Stimulated activated CD4-positive, alpha-beta T cell treated with anti-CD3 and anti-CD28 coated beads, Interleukin-12 subunit alpha, Interleukin-12 subunit beta, amount 100 ng/mL, for 48 hours (primary cell): ENCODE data around the gene CCDC126.
A peak's percentile ranks its signal among the peaks of the same experiment; 100 is the strongest.
"Not testable (repeated sequence)": the region's sequence is repeated elsewhere in the genome, so short reads cannot be mapped to it uniquely, and the experiment has no call there.

Experiments used
- DNase-seq, 3 donors: peaks; one replicate each; pipeline ENCODE4 v3.0.0-alpha.2; 2020; ENCODE audit warnings: low read depth in 2 of 3, low spot score in 1 of 3

Gene CCDC126

DNA sequence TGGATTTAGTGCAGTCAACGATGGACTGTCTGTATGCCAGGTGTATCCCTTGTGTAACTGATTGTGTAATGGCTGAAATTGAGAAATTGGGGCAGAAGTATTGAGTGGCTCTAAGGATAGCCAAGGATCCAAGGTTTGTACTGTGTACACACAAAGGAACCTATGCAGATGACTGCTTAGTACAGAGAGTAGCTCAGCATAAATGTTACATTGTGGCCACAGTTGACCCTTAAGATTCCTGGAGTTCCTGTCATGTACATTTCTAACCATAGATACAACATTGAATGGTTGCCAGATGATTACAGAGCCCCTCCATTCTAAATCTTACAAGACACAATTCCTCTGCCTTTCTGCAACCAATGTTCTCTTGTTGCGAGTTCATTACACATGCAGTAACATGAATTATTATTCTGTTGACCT is 25.3 kb downstream of the CCDC126 start:
- DNase-seq = no peak

DNA sequence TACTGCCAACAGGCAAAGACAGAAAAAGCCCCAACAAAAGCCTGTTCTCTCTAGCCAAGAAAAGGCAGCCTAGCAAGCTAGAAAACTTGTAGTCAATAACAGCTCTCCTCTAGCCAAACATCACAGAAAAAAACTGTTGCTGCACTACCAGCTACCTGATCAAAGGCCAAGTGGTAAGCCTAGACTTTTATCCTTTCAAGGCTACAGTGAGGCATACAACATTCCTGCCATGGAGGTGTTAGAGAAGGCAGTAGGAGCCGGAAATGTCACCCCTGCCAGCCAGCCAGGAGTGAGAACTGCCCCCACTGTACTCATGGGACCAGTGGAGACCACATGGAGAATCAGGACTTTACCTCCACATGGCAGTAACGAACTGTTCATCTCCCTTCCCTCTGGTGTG is 31.2 kb downstream of the CCDC126 start:
- DNase-seq = no peak

DNA sequence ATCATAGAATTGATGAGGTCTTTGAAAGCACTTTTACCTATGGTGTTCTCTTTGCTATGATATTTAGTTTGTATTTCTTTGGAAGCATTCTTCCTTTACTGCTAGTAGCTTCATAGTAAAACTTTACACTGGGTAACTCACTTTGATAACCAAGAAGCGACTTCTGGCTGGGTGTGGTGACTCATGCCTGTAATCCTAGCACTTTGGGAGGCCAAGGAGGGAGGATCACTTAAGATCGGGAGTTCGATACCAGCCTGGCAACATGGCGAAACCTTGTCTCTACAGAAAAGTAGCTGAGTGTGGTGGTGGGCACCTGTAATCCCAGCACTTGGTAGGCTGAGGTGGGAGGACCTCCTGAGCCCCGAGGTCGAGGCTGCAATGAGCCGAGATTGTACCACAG is 36.2 kb downstream of the CCDC126 start:
- DNase-seq = no peak

DNA sequence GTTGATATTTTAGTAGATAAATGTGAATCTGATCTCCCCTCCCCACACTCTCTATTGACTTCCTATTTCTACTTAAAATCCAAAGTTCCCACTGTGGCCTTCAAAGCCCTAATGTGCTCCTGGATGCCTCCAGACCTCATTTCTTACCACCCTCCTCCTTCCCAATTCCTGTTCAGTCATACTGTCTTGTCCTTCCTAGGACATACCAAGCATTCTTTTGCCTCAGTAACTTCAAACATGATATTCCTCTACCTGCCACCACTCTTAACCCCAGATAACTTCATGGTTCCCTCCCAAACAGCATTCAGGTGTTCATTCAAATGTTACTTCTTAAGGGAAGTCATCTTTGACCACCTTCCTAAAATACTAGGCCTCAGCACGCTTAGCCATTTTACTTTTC is 48.6 kb downstream of the CCDC126 start:
- DNase-seq = no peak

DNA sequence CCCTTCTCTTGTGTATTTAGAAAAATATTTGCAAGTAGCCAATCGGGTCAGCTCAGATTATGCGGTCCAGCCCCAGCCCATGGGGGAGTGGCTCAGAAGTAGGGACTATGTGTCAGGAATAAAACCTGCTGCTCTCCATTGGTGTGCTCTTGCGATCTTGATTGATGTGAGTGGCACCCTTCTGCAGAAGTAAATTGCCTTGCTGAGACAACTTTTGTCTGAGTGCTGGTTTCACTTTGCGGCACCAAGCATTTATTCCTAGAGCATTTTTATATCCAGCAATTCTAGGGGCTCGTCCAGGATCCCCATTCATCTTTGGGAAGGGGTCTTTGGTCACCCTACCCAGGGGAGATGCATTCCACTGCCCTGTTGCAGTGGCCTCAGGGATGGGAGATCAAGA is 56.8 kb downstream of the CCDC126 start:
- DNase-seq = no peak

DNA sequence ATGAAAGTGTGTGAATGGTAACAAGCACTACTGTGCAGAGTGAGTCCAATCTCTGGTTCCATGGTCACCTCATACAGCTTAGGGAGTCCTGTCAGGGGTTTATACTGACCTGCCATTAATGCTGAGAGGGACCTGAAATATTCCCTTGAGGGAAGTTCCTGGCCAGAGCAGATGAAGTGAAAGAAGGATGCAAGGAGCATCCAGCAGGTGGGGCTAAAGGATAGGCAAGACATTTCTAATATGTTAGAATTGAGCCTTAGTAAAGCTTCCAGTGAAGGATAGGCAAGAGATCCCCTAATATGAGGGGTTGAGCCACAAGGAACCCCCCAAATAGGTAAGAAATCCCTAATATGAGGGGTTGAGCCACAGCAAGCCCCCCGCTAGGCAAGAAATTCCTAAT is 57.3 kb downstream of the CCDC126 start:
- peak in 1 of 3 donors; percentile 4 for DNase-seq

DNA sequence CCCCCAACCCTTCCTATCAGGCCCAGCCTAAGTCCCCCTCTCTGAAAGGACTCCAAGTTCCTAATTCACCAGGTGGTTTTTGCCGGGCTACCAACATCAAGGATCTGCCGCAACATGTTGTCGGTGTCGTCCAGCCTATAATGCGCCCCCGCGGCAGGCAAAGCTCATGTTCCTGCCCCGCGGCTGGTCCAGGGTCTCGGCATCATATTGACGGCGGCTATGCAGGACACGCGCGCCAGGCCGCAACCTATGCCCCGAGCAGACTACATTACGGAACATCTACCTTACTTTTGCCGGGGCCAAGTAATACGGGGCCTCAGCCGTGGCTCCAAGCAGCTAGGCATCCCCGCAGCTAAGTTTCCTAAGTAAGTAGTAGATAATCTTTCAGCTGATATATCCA is 58.3 kb downstream of the CCDC126 start:
- no peak for DNase-seq

DNA sequence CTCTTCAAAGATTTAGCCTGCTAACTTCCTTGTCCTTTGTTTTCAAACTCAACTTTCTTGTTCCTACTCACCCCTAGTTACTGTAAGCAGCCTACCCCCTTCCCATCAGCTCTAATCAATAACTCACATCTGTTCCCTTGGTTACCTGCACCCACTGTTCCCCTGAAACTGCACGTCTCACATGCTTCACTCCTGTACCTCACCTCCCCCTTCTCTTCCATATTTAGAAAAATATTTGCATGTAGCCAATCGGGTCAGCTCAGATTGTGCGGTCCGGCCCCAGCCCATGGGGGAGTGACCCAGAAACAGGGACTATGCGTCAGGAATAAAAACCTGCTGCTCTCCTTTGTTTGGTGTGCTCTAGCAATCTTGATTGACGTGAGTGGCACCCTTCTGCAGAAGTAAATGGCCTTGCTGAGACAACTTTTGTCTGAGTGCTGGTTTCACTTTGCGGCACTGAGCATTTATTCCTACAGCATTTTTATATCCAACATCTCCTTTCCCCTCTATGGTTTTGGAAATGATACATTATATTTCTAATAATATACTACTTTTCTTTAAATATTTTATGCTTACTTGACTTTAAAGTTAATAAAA is 61.7 kb downstream of the CCDC126 start:
- no peak for DNase-seq

DNA sequence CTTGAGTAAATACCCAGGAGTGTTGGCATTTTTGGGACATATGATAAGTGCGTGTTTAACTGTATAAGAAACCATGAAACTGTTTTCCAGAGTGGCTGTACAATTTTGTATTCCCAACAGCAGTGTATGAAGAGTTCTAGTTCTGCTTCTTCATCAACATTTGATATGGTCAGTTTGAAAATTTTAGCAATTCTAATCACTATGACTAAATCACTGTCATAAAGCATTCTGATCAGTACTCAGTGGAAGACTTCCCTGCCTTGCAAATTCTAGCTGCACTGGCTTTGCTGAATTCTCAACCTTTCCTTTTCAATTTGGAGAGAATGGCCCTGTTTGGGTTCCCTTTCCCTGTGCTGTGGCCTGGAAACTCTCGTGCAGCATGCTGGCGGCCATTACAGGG is 64.2 kb downstream of the CCDC126 start:
- no peak for DNase-seq

DNA sequence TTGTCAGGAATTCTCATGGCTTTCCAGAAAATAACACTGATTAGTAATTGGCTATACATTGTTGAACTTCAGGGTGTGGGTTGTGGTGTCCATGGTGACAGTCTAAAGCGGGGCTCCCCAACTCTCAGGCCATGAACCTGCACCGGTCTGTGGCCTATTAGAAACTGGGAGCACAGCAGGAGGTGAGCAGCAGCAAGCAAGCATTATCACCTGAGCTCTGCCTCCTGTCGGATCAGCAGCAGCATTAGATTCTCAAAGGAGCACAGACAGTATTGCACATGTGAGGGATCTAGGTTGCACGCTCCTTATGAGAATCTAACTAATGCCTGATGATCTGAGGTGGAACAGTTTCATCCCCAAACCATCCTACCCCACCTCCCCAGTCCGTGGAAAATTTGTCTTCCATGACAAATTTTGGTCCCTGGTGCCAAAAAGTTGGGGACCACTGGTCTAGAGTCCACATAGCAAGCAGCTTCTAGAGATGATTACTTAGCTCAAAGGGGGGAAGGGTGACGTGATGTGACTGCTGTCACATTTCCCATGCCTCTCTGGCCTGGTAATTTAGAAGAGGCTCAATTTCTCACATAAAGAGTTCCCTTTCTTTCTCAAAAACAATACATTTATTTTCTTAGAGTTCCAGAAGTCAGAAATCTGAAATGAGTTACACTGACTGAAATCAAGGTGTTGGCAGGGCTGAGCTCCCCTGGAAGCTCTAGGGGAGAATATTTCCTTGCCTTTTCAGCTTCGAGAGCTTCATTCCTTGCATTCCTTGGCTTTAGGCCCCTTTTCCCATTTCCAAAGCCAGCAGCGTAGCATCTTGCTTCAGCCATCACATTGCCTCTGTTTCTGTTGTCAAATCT is 65.2 kb downstream of the CCDC126 start:
- DNase-seq = no peak

DNA sequence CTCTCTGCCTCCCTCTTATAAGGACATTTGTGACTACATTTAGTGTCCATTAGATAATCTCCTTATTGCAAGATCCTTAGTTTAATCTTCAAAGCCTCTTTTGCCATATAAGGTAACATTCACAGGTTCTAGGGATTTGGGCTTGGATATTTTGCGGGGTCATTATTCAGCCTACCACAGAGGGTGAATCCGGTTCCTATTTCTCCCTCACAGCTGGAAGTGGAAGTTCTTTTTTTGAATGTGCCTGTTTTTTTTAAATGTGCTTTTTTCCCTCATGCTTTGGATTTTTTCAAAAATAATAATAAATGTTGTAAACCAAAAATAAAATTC is 65.8 kb downstream of the CCDC126 start:
- DNase-seq = no peak

DNA sequence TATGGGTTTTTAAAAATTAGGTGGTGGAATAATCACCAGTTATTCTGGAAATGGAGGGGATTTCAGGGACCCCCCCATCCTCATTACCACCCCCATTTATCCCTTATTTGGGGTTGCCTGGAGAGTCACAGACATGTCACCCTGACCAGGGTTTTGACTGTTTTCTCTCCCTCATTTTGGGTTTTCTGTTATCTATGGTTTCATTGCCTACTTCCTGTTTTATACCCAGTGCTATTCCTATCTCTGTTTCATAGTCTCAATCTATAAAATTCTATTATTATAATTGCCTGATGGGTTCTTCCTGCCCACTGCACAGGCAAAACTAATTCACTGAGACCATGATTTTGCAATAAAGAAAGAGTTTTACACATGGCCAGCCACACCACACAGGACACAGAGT is 66.9 kb downstream of the CCDC126 start:
- no peak for DNase-seq

DNA sequence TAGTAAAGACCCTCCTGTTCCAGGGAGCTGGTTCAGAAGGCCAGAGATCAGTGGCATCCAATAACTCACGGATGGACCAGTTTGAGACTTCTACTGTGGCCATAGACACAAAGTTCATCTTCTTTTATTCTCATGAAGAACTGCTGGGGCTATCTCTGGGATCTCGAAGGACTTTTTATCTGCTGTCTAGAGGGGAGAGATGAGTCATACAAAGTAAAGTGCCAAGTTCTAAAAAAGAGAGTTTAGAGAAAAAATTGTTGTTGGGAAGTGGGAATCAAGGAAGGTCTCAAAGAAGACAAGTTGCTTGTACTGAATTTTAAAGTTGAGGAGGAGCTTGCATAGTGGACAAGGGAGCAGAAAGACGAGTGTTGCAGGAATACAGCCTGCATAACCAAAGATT is 74.9 kb downstream of the CCDC126 start:
- DNase-seq = no peak

DNA sequence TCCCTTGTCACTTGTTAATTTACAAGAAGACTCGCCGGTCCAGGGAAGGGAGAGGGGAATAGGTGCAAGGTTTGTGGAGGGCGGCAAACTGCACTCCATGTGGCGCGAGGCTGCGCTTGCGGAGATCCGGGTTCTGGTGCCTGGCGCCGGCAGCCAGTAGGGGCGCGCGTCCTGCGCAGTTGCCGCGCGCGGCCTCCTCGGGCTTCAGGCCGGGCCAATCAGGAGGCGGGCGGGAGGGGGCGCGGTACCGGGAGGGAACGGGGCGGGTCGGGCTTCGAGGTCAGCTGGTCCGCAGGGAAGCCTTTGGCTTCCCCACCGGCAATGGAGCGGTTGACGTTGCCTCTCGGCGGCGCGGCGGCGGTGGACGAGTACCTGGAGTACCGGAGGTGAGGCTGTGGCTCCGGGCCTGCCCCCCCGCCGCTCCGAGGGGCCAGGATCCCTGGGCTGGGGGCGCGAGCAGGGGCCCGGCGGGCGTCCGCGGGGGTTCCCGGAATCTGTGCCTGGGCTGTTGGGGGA is 82.8 kb downstream of the CCDC126 start, which contains the start of gene FAM221A:
Gene FAM221A, plus strand, starts transcription at position 302 of the 516 bp plus-strand sequence. Its CDS starts 20 bp downstream, at position 322.
- DNase-seq = peak; percentile 69 to 78 (median 73)

DNA sequence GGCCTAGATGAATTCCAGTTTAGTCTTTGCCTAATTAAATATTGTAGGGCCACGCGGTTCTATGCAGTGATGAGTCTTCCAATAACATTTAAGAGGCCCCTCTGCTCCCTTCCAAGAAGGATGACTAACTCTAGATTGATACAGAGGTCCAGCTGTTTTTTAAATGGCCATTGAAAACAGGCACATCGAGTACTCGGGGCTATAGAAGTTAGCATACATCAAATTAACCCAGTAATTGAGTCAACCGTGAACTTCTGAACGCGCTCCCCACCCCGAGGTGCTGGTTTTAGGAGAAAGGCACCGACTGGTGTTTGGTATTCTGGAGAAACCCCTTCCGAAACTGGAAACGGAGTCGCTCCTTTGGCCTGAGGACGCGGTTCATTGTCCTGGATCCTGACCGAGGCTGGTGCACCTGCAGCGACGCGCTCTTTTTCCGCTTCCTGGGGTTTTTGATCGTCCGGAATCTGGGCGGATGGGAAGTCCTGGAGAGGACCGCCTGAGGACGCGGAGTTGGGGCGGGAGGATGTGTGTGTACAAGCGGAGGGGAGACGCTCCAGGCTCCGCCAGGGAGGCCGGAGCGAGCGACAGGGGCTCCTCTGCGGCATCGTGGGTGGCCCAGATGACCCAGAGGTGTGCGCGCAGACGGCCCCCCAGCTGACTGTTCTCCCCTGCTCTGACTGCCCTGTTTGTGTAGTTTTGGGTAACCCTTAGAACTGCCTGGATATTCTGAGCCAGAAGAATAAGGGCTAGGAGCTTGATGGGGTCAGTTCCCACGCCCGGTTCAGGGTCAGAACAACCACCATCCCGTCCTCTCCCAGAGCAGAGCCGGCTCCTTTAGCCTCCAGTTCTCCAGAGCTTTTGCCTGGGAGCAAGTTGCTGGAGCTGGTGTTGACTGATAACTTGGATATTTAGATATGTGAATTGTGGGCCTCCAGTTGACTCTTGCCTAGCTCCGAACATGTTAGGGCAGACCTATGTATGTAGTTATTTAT is 83.5 kb downstream of the CCDC126 start:
- DNase-seq = peak; percentile 23 to 45 (median 33)

DNA sequence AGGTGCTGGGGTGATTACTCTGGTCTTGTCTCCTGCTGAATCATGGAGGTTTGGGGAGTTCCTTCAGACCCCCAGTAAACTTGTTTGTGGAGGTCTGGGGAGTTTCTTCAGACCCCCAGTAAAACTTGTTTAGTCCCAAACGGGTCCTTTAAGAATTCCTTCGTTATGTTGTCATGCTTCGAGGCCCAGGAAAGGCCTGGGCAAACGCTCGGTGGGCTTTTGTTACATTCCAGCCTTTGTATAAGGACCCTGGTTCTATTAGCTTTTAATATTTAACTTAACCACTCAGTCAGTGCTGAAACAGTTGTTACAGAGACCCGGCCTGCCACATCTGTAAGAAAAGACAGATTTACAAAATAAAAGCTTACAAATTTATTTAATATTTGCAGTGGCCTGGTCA is 86.9 kb downstream of the CCDC126 start:
- DNase-seq = not testable (repeated sequence)

DNA sequence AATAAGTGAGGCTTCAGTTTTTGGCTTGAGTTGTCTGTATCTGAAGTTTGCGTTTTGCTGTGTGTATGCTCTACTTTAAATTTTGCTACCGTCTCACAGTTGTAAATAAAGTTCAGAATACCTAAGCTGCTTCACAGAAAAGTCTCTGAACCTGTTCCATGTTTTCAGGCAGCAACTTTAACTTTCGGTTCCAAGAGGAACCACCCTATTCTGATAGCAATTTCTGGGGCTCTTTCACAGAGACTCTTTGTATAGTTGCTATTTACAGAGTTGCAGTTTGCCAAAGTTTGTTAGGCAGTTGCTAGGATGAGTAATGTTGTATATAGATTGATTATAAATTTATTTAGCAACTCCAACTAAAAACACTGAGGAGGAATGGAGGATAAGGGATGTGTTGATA is 88.5 kb downstream of the CCDC126 start:
- DNase-seq = no peak

DNA sequence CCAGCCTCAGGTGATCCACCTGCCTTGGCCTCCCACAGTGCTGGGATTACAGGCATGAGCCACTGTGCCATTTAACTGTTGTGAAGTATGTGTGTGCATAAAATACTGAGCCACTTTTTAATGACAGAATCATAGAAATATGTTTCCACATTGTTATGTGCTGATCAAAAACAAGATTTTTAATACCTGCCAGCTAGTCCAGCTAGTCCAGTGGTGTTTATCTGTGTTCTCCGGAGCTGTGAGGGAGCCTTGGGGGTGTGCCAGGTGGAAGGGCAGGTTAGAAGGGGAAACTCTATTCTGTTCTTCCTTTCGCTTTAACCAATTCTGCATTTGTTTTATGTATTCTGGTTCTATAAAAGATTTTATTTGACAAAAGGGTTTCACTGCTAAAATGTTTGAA is 89.8 kb downstream of the CCDC126 start:
- DNase-seq = no peak

DNA sequence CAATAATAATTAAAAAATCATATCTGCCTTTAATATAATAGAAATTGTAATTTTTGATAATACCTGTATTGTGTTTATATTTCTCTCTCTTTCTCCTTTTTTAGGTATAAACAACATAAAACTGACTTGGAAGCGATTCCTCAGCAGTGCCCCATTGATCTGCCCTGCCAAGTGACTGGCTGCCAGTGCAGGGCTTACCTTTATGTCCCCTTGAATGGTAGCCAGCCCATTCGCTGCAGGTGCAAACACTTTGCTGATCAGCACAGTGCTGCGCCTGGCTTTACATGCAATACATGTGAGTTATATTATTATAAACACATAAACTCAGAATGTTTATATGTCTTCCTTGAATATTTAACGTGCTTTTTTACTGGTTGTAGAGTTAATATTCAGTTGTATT is 92.0 kb downstream of the CCDC126 start:
- no peak for DNase-seq

DNA sequence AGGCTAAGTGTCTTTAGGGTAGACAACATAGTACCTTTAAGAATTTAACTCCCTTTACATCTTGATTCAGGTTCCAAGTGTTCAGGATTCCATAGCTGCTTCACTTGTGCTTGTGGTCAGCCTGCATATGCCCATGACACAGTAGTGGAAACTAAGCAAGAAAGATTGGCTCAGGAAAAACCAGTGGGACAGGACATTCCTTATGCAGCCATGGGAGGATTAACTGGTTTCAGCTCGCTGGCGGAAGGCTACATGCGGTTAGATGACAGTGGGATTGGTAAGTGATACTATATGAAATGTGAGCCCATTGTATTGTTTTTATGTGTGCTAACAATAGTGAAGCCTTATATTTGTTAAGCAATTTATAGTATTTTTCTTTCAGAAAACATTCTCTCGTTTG is 94.1 kb downstream of the CCDC126 start:
- no peak for DNase-seq

DNA sequence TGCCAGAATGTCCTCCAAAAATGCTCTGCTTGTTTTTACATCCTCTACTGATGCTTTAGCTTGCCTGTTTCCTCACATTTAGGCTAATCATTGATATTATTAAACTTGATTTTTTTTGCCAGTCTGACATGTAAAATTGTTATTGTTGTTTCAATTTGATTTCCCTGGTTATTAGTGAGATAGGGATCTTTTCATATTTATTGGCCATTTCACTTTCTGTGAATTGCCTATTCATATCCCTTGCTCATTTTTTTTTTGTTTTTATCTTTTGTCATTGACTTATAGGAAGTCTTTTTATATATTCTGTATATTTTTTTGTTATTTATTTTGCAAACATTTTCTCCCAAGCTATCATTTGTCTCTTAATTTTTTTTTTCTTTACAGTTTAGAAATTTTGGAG is 96.0 kb downstream of the CCDC126 start:
- no peak for DNase-seq
